ENCODE data around the gene HCRT. TPM values are rescaled to one million over a fixed set of nuclear protein-coding genes. Genes with fewer than 3 reads are reported as not detected.

The HCRT gene
- total RNA-seq, 2 donors from 2014 or later = not detected

DNA sequence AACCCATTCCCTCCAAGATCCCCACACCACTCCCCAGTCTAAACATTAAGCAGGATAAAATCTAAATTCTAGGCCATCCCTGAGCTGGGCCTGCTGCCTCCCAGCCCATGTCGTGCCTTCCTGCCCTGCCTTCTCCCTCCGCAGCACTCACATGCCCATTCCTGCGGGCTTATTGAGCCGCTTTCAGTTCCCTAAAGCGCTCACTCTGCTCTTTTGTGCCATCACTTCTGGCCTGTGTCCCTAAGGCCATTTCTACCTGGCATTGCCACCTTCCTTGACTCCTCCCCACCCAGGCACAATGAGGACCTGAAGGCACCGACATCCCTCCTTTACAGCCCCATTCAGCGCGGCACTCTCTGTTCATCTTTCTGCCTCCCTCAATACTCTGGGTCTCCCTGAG, 17.4 kb downstream of the HCRT start:
- no peak for DNase-seq (ENCODE audit: low spot score)
- Histone ChIP-seq H3K27ac (no peak overlapping the region), H3K4me1 (no peaks in the 10 kb centered on the region), H3K36me3 (no peaks in the 10 kb centered on the region), H3K4me3 (no peak overlapping the region), H3K9me3 (no peaks in the 10 kb centered on the region), H3K27me3 (no peaks in the 10 kb centered on the region)
- TF ChIP-seq, protein P1, sequence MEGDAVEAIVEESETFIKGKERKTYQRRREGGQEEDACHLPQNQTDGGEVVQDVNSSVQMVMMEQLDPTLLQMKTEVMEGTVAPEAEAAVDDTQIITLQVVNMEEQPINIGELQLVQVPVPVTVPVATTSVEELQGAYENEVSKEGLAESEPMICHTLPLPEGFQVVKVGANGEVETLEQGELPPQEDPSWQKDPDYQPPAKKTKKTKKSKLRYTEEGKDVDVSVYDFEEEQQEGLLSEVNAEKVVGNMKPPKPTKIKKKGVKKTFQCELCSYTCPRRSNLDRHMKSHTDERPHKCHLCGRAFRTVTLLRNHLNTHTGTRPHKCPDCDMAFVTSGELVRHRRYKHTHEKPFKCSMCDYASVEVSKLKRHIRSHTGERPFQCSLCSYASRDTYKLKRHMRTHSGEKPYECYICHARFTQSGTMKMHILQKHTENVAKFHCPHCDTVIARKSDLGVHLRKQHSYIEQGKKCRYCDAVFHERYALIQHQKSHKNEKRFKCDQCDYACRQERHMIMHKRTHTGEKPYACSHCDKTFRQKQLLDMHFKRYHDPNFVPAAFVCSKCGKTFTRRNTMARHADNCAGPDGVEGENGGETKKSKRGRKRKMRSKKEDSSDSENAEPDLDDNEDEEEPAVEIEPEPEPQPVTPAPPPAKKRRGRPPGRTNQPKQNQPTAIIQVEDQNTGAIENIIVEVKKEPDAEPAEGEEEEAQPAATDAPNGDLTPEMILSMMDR (IDR thresholded peaks at IDR 0.05) = no peak

DNA sequence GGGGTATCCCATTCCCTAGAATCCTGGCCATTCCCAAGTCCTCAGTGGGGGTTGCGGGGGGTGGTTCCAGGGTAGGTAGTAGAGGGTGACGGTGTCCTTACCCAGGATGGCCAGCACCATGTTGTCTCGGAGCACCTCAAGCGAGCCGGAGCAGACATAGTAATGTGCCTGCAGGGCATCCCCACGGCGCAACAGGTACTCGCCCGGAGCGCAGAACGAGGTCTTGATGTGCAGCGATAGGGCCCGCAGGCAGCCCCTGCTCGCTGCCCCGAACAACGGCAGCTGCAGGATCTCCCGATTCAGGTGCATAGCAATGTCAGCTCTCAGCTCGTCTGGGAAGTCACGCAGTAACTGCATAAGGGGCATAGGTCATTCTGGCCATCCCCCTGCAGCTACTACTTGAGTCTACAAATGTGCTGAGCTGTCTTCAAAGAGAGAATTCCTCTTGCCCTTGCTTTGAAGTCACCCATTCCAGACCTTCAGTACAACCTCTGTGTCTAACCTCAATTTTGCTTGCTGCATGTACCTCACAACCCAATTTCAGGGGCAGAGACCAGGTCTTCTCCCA, 19.0 kb downstream of the HCRT start:
- Histone ChIP-seq H3K36me3 (no peaks in the 10 kb centered on the region), H3K27ac (no peak overlapping the region), H3K4me3 (no peak overlapping the region), H3K9me3 (no peaks in the 10 kb centered on the region), H3K4me1 (no peaks in the 10 kb centered on the region), H3K27me3 (no peaks in the 10 kb centered on the region)
- no peak for DNase-seq (ENCODE audit: low spot score)
- TF ChIP-seq, protein P1 (IDR thresholded peaks at IDR 0.05) = no peak

DNA sequence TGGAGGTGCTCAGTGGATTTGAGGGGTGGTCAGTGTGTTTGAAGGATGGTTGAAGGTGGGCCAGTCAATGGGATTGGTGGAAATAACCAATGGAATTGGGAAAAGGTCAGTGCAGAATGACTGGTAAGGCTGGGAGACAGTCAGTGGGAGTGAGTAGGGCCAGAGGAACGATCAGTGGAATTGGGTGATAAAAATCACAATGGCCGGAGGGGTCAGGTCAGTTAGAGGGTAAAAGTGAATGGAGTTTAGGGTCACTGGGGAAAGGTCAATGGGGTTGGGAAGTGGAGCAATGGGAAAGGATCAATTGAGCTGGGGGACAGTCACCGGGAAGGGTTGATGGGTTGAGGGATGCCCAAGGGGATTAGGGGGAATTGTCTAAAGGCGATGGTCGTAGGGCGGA, 19.5 kb downstream of the HCRT start:
- Histone ChIP-seq H3K27ac (no peak overlapping the region), H3K4me1 (no peaks in the 10 kb centered on the region), H3K27me3 (no peaks in the 10 kb centered on the region), H3K36me3 (no peaks in the 10 kb centered on the region), H3K9me3 (no peaks in the 10 kb centered on the region), H3K4me3 (no peak overlapping the region)
- no peak for DNase-seq (ENCODE audit: low spot score)
- TF ChIP-seq, protein P1 (IDR thresholded peaks at IDR 0.05) = no peak

DNA sequence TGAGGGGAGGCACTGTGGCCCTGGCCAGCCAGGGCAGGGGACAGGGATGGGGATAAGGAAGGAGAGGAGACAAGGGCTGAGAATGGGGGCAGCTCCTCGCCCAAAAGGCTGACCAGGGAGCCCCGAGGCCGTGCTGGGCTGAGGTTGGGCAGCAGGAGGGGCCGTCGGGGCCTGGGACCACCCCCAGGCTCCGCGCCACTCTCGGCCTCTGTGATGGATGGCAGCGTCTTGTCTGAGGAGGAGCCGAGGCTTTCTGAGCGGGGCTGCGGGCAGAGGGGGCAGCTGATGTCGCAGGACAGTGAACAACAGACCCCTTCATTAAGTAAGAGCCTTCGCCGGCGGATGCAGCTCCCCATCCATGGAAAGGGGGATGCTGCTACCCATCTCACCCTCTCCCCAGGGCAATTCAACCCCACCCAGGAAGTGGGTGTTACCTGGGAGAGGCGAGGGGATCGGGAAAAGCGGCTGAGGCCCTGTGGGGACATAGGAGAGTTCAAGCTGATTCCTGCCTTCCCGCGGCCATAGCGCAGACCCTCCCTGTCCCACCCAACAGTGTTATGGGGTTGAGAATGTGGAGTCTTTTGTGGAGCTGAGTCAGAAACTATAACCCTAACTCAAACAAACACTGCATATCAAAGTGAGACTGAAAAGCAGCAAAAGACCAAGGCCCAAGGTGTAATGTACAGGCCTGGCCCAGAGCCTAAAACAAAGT, 21.4 kb downstream of the HCRT start:
- Histone ChIP-seq H3K27ac (no peak overlapping the region), H3K9me3 (no peaks in the 10 kb centered on the region), H3K4me3 (no peak overlapping the region), H3K27me3 (no peaks in the 10 kb centered on the region), H3K4me1 (no peaks in the 10 kb centered on the region), H3K36me3 (no peaks in the 10 kb centered on the region)
- TF ChIP-seq, protein P1 (IDR thresholded peaks at IDR 0.05) = no peak
- no peak for DNase-seq (ENCODE audit: low spot score)

DNA sequence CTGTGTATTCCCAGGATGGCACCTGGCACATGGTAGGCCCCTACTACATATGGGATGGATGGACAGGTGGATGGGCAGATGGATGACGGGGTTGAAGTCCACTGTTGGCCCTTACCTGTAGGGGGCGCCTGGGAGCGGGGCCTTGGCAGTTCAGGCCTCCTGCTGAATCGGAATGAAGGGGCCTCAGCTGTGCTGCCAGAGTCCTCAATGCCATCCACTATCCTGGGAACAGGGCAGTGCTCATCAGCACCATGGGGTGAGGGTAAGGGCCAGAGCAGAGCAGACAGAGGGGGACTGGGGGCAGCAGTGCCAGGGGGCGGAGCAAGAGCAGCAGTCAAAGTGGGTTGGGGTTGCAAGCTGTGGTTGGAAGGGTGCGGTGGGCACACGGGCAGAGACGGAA, 22.1 kb downstream of the HCRT start:
- Histone ChIP-seq H3K4me1 (no peaks in the 10 kb centered on the region), H3K9me3 (no peaks in the 10 kb centered on the region), H3K27ac (no peak overlapping the region), H3K36me3 (no peaks in the 10 kb centered on the region), H3K27me3 (no peaks in the 10 kb centered on the region), H3K4me3 (no peak overlapping the region)
- TF ChIP-seq, protein P1 (IDR thresholded peaks at IDR 0.05) = no peak
- no peak for DNase-seq (ENCODE audit: low spot score)

DNA sequence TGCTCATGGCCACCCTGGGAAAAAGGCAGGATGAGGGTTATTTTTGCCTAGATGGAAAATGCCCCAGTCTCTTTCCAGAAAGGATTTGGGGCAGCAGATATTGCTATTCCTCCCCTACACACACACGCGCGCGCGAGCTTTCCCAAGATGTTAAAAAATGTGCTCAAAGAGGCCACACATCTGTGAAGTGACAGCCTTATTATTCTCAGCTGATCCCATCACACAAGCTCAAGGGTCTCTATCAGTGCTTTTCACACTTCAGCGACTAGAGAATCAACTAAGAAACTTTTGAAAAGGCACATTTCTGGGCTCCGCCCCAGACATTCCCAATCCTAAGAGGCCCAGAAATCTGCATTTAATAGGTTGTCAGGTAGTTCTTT, 24.7 kb downstream of the HCRT start:
- no peak for DNase-seq (ENCODE audit: low spot score)
- H3K27ac ChIP-seq = no peak overlapping the region

More for the DNA sequence above, 24.7 kb downstream of the HCRT start:
- TF ChIP-seq, protein P1 (IDR thresholded peaks at IDR 0.05) = no peak
- H3K36me3 ChIP-seq = no peaks in the 10 kb centered on the region
- no peaks in the 10 kb centered on the region for H3K9me3 ChIP-seq
- no peaks in the 10 kb centered on the region for H3K27me3 ChIP-seq
- peaks cover 0 to 2% of the 10 kb centered on the region in 2 donors for H3K4me1 ChIP-seq
- no peak overlapping the region for H3K4me3 ChIP-seq
